Measurements from ENCODE around the gene FBXO34.

Gene FBXO34

GRCh38 chr14:55274146-55274545, 2.9 kb downstream of the FBXO34 start:
- H3K27me3 Mint-ChIP-seq (ENCODE audit: low read depth): no peaks in the 10 kb centered on the region
- H3K27ac Mint-ChIP-seq: peak overlapping the region; percentile 23 to 58 (median 44)
- TF ChIP-seq, protein P1, sequence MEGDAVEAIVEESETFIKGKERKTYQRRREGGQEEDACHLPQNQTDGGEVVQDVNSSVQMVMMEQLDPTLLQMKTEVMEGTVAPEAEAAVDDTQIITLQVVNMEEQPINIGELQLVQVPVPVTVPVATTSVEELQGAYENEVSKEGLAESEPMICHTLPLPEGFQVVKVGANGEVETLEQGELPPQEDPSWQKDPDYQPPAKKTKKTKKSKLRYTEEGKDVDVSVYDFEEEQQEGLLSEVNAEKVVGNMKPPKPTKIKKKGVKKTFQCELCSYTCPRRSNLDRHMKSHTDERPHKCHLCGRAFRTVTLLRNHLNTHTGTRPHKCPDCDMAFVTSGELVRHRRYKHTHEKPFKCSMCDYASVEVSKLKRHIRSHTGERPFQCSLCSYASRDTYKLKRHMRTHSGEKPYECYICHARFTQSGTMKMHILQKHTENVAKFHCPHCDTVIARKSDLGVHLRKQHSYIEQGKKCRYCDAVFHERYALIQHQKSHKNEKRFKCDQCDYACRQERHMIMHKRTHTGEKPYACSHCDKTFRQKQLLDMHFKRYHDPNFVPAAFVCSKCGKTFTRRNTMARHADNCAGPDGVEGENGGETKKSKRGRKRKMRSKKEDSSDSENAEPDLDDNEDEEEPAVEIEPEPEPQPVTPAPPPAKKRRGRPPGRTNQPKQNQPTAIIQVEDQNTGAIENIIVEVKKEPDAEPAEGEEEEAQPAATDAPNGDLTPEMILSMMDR (IDR thresholded peaks at IDR 0.05; ENCODE audit: unreplicated experiment in 3 of 3): no peak
- peak overlapping the region; percentile 56 to 90 (median 88) for H3K4me3 Mint-ChIP-seq
- H3K36me3 Mint-ChIP-seq (ENCODE audit: low read depth): peaks cover 5% of the 10 kb centered on the region
- H3K9me3 Mint-ChIP-seq: no peaks in the 10 kb centered on the region
- peaks cover 51% of the 10 kb centered on the region for H3K4me1 Mint-ChIP-seq

DNA sequence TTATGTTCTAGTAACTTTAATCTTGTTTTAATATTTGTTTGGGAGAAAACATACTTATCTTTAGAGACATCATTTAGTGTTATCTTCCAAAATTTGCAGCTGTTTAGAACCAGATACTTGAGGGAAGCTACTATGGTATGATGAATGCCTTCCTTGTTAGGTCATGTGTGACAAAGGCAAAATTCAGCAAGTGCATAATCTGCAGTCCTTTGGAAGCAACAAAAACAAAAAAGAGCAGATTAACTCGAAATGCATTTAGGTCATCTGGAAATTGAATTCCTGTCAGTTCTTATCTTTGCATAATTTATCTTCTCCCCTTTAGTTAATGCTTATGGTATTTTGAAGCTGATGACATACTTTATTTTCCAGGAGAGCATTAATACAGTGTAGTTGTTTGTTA, 3.5 kb downstream of the FBXO34 start:
- TF ChIP-seq, protein P1 (IDR thresholded peaks at IDR 0.05; ENCODE audit: unreplicated experiment in 3 of 3): no peak
- H3K4me1 Mint-ChIP-seq: peaks cover 51% of the 10 kb centered on the region
- no peaks in the 10 kb centered on the region for H3K9me3 Mint-ChIP-seq
- peak overlapping the region in 2 of 3 experiments; percentile 53 to 71 for H3K4me3 Mint-ChIP-seq
- peaks cover 11% of the 10 kb centered on the region for H3K36me3 Mint-ChIP-seq (ENCODE audit: low read depth)
- peak overlapping the region in 2 of 3 experiments; percentile 25 to 74 for H3K27ac Mint-ChIP-seq
- H3K27me3 Mint-ChIP-seq (ENCODE audit: low read depth): no peaks in the 10 kb centered on the region

GRCh38 chr14:55276736-55277135, 5.5 kb downstream of the FBXO34 start:
- Mint-ChIP-seq H3K27me3 (ENCODE audit: low read depth) (no peaks in the 10 kb centered on the region), H3K4me3 (no peak overlapping the region), H3K36me3 (ENCODE audit: low read depth) (peaks cover 21% of the 10 kb centered on the region), H3K9me3 (no peaks in the 10 kb centered on the region), H3K4me1 (peaks cover 42% of the 10 kb centered on the region), H3K27ac (no peak overlapping the region)
- TF ChIP-seq, protein P1 (IDR thresholded peaks at IDR 0.05; ENCODE audit: unreplicated experiment in 3 of 3): no peak

- Mint-ChIP-seq H3K4me3 (no peak overlapping the region), H3K36me3 (ENCODE audit: low read depth) (peaks cover 25% of the 10 kb centered on the region), H3K9me3 (no peaks in the 10 kb centered on the region), H3K4me1 (peaks cover 35% of the 10 kb centered on the region), H3K27me3 (ENCODE audit: low read depth) (no peaks in the 10 kb centered on the region), H3K27ac (peak overlapping the region in 1 of 3 experiments; percentile 30)
- TF ChIP-seq, protein P1 (IDR thresholded peaks at IDR 0.05; ENCODE audit: unreplicated experiment in 3 of 3): no peak
These were observed 6.9 kb downstream of the FBXO34 start for GRCh38 chr14:55277972-55278740.

DNA sequence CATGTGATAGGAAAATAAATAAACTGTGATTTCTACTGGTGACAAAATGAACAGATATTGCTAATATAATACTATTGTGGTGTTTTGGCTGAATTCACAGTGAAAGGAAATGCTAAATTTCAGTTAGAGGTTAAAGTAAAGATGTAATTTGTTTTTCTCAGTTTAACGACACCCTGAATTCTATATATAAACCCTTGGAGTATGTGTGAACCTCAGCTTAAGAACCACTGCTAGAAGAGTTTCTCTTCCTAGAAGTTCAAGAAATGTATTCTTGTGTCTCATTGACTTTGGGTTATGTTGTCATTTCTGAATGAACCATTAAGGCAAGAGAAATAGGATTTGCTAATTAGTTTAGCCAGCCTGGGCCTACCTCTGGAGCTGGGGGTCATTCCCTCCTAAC, 8.2 kb downstream of the FBXO34 start:
- H3K27me3 Mint-ChIP-seq (ENCODE audit: low read depth): no peaks in the 10 kb centered on the region
- peaks cover 24% of the 10 kb centered on the region for H3K4me1 Mint-ChIP-seq
- H3K4me3 Mint-ChIP-seq: no peak overlapping the region
- H3K36me3 Mint-ChIP-seq (ENCODE audit: low read depth): peaks cover 25% of the 10 kb centered on the region
- TF ChIP-seq, protein P1 (IDR thresholded peaks at IDR 0.05; ENCODE audit: unreplicated experiment in 3 of 3): no peak
- no peak overlapping the region for H3K27ac Mint-ChIP-seq
- H3K9me3 Mint-ChIP-seq: no peaks in the 10 kb centered on the region
